Central memory CD4-positive, alpha-beta T cell (primary cell): ENCODE measurements around the gene HIGD1B.

Experiments used
- DNase-seq: peaks from one replicate; pipeline ENCODE4 v3.0.0; 2022

HIGD1B gene

DNA sequence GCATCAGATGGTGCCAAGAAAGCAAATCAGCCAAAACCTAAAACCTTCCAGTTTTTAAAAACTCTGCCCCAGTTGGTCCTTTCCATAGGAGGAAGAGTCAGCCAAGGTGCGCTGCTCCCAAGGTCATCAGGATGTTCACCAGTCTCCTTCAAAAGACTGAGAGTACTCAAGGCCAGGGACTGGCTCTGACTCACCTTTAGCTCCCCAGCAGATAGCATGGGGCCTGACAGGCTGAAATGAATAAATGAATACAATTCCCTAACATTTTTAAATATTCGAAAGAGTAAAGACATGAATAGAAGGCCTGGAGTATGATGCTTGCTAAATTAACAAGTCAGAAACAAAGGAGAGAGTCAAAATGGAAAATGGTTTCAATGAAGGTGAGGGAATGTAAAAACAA is 32.4 kb downstream of the HIGD1B start:
- no peak for DNase-seq

GRCh38 chr17:44881145-44881544 is 33.5 kb downstream of the HIGD1B start:
- no peak for DNase-seq

GRCh38 chr17:44884941-44885340 is 37.3 kb downstream of the HIGD1B start:
- DNase-seq = no peak

DNA sequence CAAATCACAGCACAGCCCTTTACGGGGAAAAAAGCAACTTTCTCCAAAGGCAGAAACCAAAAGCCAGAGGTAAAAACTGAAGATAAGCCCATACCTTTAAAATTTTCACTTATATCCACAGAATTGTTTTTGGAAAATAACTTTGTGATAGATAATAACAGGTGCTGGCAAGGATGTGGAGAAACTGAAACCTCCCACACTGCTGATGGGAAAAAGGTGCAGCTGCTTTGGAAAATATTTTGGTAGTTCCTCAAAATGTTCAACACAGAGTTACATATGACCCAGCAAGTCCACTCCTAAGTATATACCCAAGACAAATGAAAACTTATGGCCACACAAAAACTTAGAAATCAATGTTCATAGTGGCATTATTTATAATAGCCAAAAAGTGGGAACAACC is 39.3 kb downstream of the HIGD1B start:
- DNase-seq = no peak

GRCh38 chr17:44887971-44888954 is 40.6 kb downstream of the HIGD1B start:
- no peak for DNase-seq

DNA sequence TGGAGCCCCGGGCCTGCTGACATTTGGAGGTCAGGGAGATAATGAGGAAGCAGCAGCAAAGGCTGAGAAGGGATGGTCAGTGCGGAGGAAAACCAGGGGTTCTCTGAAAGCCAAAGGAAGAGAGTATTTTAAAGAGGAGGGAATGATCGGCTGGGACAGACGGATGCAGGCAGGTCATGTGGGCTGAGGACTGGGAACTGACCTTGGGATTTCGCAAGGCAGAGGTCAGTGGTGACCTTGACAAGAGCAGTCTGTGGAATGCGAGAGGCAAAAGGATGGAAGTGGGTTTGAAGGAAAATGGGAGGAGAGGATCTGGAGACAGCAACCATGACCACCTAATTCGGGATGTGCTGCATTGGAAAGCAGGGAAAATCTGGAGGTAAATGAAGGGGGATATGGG is 41.3 kb downstream of the HIGD1B start:
- no peak for DNase-seq

GRCh38 chr17:44892250-44892649 is 44.6 kb downstream of the HIGD1B start:
- DNase-seq = no peak

DNA sequence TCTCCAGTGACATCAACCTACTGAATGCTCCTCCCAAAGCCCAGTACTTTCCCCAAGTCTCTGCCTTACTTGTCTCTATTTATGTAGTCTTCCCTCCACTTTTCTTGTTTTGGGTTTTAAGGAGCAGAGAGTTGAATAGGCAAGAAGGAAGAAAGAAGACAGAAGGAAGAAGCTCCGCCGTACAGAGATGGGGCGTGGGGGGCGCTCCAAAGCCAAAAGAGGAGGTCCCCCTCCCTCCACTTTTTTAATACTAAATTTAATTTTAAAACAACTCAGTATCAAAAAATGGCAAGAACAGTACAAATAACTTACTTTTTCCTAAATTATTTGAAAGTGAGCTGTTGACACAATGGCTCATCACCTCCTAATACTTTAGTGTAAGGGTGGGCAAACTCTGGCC is 47.0 kb downstream of the HIGD1B start:
- DNase-seq = no peak

GRCh38 chr17:44898768-44899073 is 51.0 kb downstream of the HIGD1B start:
- DNase-seq = no peak

- peak; percentile 94 for DNase-seq
Measured at GRCh38 chr17:44899074-44899782, 51.5 kb downstream of the HIGD1B start, which contains the start of gene EFTUD2. TSS of gene EFTUD2 (minus strand) at chr17:44899445. CDS start at chr17:44894521, 4,924 bp downstream.
